Lung (tissue), 12 donors: ENCODE data around the gene SNAPC5. TPM values are rescaled to one million over a fixed set of nuclear protein-coding genes. Genes with fewer than 3 reads are reported as not detected.
A peak's percentile ranks its signal among the peaks of the same experiment; 100 is the strongest.
"Not testable (repeated sequence)": the region's sequence is repeated elsewhere in the genome, so short reads cannot be mapped to it uniquely, and the experiment has no call there.

ENCODE experiments used
- ATAC-seq: fragments of 200-7000 bp; cut with Tn5 transposase; one replicate; pipeline ENCODE4 v1.9.1; 2020; ENCODE audit warnings: moderate number of reproducible peaks; ENCODE audit not compliant: insufficient read depth, low FRiP score
- DNase-seq, 3 donors: peaks; one replicate each; pipeline ENCODE4 v3.0.0-alpha.2; 2013 to 2017
- H3K27ac ChIP-seq, 2 donors: one replicate each; pipeline ENCODE4 v1.5.1; 2013; ENCODE audit warnings: mild to moderate bottlenecking in 2 of 2, moderate library complexity in 2 of 2, control low read depth in 1 of 2, inconsistent platforms in 1 of 2, low read depth in 1 of 2, low read length in 1 of 2
- H3K27me3 ChIP-seq, 3 donors: one replicate each; pipeline ENCODE4 v1.5.1; 2013; ENCODE audit warnings: low read length in 2 of 3; ENCODE audit not compliant: control insufficient read depth in 3 of 3, insufficient read depth in 3 of 3
- H3K36me3 ChIP-seq, 4 donors: one replicate each; pipeline ENCODE4 v1.5.1; 2013; ENCODE audit warnings: low read length in 4 of 4, mild to moderate bottlenecking in 1 of 4, moderate library complexity in 1 of 4; ENCODE audit not compliant: control insufficient read depth in 4 of 4, insufficient read depth in 4 of 4
- H3K4me1 ChIP-seq, 5 donors: one replicate each; pipeline ENCODE4 v1.5.1; 2013; ENCODE audit warnings: low read length in 5 of 5, mild to moderate bottlenecking in 2 of 5, moderate library complexity in 1 of 5; ENCODE audit not compliant: control insufficient read depth in 5 of 5, insufficient read depth in 5 of 5
- H3K4me3 ChIP-seq: one replicate; pipeline ENCODE4 v1.5.1; 2013; ENCODE audit warnings: mild to moderate bottlenecking, control low read depth, moderate library complexity
- H3K9ac ChIP-seq, 2 donors: one replicate each; pipeline ENCODE4 v1.5.1; 2013; ENCODE audit warnings: low read length in 2 of 2, control low read depth in 1 of 2; ENCODE audit not compliant: insufficient read depth in 1 of 2
- H3K9me3 ChIP-seq, 4 donors: one replicate each; pipeline ENCODE4 v1.5.1; 2013; ENCODE audit warnings: low read length in 3 of 4, mild to moderate bottlenecking in 1 of 4, moderate library complexity in 1 of 4; ENCODE audit not compliant: control insufficient read depth in 4 of 4, insufficient read depth in 3 of 4
- CTCF ChIP-seq: IDR thresholded peaks from 2 replicates; pipeline ENCODE4 v1.5.1; 2012; ENCODE audit warnings: mild to moderate bottlenecking; ENCODE audit errors: control extremely low read depth, extremely low read depth
- WGBS, 2 donors: extraction: QIAGEN DNeasy Blood & Tissue Kit; methylation state at CpG; one replicate each; pipeline ENCODE4 v1.1.7; 2013; 5-methylcytosine and 5-hydroxymethylcytosine counted together
- polyA plus RNA-seq, 2 donors: library from polyadenylated mRNA; stranded (reverse); fragments of 200-250 nt; gene quantifications; one replicate each; pipeline ENCODE4 v1.2.1, GENCODE V29; 2013
- total RNA-seq, 2 donors: library from RNA; depleted of rRNA in 1 of 2; stranded (reverse); fragments of >200 nt in 1 of 2; gene quantifications; one replicate each; pipeline ENCODE4 v1.2.1, GENCODE V29; 2014 to 2021
- donor health status: control.
- donor health status: control.
- donor health status: Bipolar disorder and iron deficiency.
- donor health status: healthy.
- donor health status: DM: yes; HTN: yes; CAD: no.

SNAPC5 gene
- total and polyA plus RNA-seq, 4 donors, result 19.2 to 41.4 (median 26.7) TPM

- WGBS, 2 donors, result 0% methylated on average over 46 of the region's 46 CpGs
- no peak for TF ChIP-seq CTCF
- Histone ChIP-seq H3K4me3 (peak within 1 kb of the TSS; percentile 89), H3K9ac (peak within 1 kb of the TSS; percentile 92 to 94), H3K27ac (peak within 1 kb of the TSS; percentile 71 to 97), H3K27me3 (no peaks in the 10 kb centered on the region), H3K4me1 (peaks cover 0 to 25% (median 8%) of the 10 kb centered on the region in 5 donors), H3K36me3 (peaks cover 11 to 35% (median 20%) of the 10 kb centered on the region in 4 donors), H3K9me3 (no peaks in the 10 kb centered on the region)
- peak; percentile 95 for ATAC-seq
- DNase-seq, result peak; percentile 81 to 92 (median 91)
Observed at GRCh38 chr15:66504563-66505429, 7.2 kb upstream of the SNAPC5 start, which contains the start of the genes RPL4 and ZWILCH. Gene RPL4, minus strand, starts transcription at chr15:66504855. Its CDS starts 65 bp downstream, at chr15:66504790. Gene ZWILCH, plus strand, starts transcription at chr15:66505326. Its CDS starts 13 bp downstream, at chr15:66505339.

- Histone ChIP-seq H3K27ac (peak overlapping the region; percentile 71 to 97), H3K36me3 (peaks cover 12 to 35% (median 23%) of the 10 kb centered on the region in 4 donors), H3K4me1 (peaks cover 0 to 25% (median 8%) of the 10 kb centered on the region in 5 donors), H3K27me3 (no peaks in the 10 kb centered on the region), H3K4me3 (peak overlapping the region; percentile 89), H3K9me3 (no peaks in the 10 kb centered on the region), H3K9ac (peak overlapping the region; percentile 92 to 94)
- TF ChIP-seq CTCF, result no peak
- ATAC-seq, result no peak
- peak in 2 of 3 donors; percentile 6 to 10 for DNase-seq
- 0 to 1% methylated on average over 12 of the region's 12 CpGs for WGBS, 2 donors
Observed at GRCh38 chr15:66503780-66504562, 6.4 kb upstream of the SNAPC5 start.

GRCh38 chr15:66503041-66503648, 5.6 kb upstream of the SNAPC5 start:
- Histone ChIP-seq H3K4me1 (peaks cover 0 to 28% (median 8%) of the 10 kb centered on the region in 5 donors), H3K9ac (peak overlapping the region in 1 of 2 donors; percentile 92), H3K36me3 (peaks cover 20 to 42% (median 28%) of the 10 kb centered on the region in 4 donors)
- H3K27ac ChIP-seq, ATAC-seq, DNase-seq, H3K27me3 ChIP-seq, H3K4me3 ChIP-seq, H3K9me3 ChIP-seq: not testable (repeated sequence)
- WGBS, 2 donors, result 59 to 69% methylated on average over 13 of the region's 13 CpGs
